8988T (cell line): ENCODE measurements around the gene SCRT2.
"Not testable (repeated sequence)": the region's sequence is repeated elsewhere in the genome, so short reads cannot be mapped to it uniquely, and the experiment has no call there.

Experiments used
- DNase-seq: peaks from one replicate; pipeline ENCODE4 v3.0.0; 2011

Gene SCRT2

DNA sequence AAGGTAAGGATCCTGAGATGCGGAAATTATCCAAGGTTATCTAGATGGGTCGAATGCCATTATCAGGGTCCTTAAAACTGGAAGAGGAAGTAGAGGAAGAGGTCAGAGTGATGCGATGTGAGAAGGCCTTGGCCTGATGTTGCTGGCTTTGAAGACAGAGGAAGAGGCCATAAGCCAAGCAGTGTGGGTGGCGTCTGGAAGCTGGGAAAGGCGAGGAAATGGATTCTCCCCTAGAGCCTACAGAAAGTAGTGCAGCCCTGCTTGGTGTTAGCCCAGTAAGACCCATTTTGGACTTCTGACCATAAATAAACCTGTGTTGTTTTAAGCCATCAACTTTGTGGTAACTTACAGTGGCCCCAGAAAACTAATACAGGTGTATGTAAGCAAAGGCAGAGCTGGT lies 24.6 kb downstream of the SCRT2 start:
- no peak for DNase-seq

- DNase-seq, result no peak
Measured at GRCh38 chr20:650281-650680, 25.3 kb downstream of the SCRT2 start.

- DNase-seq, result no peak
Measured at GRCh38 chr20:647479-648019, 28.1 kb downstream of the SCRT2 start.

DNA sequence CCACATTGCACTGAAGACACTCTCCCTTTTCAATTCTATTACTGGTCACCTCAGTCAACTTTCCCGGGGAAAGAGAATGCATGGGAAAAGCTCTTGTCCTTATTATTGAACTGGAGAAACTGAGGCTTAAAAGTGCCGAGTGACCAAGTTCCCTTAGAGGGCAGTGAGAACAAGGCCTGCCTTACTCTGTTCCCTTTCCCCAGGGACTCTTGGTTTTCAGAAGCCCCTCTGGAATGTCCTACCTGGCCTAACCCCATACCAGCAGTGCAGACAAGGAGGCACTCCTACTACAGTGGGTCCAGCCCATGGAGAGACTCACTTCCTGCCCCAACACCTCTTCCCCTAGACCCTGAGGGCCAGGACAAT lies 28.8 kb downstream of the SCRT2 start:
- no peak for DNase-seq

- DNase-seq, result no peak
Measured at GRCh38 chr20:646107-646867, 29.3 kb downstream of the SCRT2 start.

GRCh38 chr20:645318-646106 lies 30.1 kb downstream of the SCRT2 start:
- DNase-seq, result peak; percentile 97

DNA sequence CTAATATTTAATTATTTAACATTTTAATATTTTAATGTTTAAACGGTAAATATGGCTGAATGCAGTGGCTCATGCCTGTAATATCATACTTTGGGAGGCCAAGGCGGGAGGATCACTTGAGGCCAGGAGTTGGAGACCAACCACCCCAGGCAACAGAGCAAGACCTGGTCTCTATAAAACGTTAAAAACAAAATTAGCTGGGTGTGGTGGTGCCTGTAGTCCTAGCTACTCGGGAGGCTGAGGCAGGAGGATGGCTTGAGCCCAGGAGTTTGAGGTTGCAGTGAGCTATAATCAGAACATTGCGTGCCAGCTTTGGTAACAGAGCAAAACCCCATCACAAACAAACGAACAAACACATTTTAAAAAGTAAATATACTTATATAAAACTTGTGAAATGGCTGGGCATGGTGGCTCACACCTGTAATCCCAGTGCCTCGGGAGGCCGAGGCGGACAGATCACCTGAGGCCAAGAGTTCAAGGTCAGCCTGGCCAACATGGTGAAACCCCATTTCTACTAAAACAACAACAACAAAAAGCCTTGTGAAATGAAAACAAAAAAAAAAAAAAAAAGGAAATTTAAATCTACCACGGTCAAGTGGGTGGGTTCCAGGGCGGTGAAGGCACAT lies 30.8 kb downstream of the SCRT2 start:
- no peak for DNase-seq

- DNase-seq, result no peak
Measured at GRCh38 chr20:642398-643174, 33.0 kb downstream of the SCRT2 start.

DNA sequence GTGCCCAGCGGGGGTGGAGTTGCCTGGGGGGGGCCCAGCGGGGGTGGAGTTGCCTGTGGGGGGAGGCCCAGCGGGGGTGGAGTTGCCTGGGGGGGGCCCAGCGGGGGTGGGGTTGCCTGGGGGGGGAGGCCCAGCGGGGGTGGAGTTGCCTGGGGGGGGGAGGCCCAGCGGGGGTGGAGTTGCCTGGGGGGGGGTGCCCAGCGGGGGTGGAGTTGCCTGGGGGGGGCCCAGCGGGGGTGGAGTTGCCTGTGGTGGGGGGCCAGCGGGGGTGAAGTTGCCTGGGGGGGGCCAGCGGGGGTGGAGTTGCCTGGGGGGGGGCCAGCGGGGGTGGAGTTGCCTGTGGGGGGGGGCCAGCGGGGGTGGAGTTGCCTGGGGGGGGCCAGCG lies 33.6 kb downstream of the SCRT2 start:
- DNase-seq, result not testable (repeated sequence)

DNA sequence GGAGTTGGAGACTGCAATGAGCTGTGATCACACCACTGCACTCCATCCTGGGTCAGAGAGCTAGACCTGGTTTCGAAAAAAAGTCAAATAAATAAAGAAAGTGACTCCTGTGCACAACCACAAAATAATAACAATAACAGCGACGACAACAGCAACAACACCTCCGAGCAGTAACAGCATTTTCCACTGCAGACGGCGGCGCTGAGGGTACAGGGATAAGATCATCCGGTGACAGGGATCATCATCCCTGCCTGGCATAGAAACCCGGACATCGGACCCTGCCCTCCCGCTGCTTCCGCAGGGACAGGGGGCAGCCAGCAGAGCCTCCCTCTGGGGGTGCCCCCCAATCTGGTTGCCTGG lies 34.1 kb downstream of the SCRT2 start:
- DNase-seq, result peak; percentile 69

DNA sequence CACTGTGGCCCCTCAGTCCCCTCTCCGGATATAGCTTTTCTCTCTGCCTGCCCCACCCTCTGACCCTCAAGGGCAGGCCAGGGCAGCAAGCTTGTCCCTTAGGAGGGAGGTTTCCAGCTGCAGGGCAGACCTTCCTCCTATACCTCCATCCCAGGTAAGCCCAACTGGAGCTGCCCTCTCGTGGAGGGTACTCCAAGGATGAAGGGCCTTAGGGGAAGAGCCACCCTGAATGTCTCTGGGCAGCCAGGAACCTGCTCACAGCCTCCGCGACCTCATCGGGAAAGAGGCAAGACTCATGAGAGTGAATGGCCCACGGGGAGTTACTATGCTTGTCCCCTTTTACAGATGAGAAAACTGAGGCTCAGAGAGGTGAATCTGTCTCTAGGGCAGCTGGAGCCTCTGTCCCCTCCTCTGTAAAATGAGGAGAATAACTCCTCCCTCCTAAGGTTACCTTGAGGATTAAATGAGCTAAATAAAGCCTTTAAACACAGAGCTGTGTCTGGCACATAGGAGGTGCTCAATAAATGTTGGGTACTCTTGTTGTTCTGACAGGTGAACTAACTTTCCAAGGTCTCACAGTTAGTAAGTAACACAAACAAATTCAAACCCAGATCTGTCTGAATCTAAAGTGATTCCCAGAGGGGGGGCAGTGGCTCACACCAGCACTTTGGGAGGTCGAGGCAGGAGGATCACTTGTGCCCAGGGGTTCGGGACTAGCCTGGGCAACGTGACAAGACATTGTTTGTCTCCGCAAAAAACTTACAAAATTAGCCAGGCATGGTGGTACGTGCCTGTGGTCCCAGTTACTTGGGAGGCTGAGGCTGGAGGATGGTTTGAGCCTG lies 34.7 kb downstream of the SCRT2 start:
- no peak for DNase-seq

- DNase-seq, result no peak
Measured at GRCh38 chr20:638579-638978, 37.0 kb downstream of the SCRT2 start.

DNA sequence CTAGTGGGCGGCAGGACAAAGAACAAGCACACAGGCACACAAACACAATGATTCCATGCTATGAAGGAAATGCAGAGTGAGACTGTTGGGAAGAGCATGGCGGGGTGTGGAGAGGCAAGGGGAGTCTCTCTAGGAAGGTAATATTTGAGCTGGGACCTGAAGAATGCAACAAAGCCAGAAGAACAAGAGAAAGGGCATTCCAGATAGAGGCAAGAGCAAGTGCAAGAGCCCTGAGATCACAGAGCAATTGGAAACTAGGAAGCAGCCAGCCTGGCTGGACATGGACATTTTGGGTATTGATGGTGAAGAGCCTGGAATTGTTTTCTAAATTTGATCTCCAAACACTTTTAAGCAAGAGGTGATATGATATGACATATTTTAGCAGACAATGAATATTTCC lies 38.0 kb downstream of the SCRT2 start:
- no peak for DNase-seq

- no peak for DNase-seq
Measured at GRCh38 chr20:635893-636338, 39.7 kb downstream of the SCRT2 start.

DNA sequence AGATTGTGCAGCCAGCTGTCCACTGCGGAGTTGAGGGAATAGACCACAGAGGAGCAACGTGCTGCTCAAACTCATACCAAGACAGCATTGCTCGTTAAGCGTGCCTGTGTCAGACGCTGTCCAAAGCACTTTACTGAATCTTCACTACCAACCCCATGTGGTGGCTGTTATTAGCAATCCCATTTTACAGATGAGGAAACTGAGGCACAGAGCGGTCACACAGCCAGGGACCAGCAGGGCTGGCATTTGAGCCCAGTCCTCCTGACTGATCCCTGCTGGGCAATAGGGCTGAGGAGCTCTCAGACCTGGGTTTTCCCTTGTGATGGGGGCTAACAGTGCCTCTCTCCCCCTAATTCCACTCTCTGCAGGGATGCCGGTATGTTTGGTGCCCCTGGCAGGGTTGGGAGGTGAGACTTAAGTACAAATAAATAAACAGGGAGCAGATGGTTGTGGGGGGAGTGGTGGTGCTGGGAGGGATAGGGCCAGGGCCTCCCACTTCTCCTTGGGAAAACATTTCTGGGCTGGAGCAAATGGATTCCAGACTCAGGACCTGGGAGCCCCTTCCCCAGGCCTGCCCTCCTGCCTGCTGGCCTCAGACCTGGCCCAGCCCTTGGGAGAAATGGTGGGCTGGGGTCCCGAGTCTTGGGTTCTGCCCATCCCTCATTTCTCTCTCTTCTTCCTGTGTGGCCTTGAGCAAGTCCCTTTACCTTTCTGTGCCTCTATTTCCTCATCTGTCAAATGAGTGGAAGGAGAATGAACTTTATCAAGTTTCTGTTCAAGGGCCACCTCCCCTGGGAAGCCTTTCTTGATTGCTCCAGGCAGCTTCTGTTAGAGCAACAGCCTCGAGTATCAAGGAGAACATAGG lies 40.3 kb downstream of the SCRT2 start:
- no peak for DNase-seq

DNA sequence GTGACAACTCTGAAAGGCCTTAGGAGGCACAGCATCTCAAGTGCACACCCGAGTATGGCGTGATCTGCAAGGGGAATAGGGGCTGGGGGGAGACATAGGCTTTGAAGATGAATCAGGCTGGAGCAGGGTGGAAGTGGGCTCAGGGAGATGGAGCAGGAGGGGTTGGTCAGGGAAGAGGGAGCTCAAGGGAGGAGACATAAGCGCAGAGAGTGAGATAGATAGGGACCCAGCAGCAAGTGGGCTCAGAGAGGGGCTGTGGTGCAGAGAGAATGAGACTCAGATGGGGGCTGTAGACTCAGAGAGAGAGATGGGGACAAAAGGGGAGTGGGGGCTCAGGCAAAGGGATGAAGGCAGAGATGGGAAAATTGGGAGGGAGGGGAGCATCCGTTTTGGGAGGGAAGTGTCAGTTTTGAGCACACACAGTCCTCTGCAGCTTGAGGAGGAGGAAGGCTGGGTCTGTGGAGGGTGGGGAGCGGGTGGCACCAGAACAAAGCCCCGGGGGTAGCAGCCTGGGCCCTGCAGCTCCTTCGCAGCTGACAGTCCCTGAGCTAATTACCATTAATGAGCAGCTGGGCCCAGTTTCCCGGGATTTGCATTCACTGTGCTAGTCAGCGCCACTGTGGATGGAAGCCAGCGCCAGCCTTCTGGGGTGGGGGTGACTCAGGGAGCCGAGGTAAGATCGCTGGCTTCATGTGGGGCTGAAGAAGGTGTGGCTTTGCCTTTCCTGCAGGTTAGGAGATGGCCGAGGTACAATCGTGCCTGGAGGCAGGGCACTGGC lies 41.3 kb downstream of the SCRT2 start:
- no peak for DNase-seq

DNA sequence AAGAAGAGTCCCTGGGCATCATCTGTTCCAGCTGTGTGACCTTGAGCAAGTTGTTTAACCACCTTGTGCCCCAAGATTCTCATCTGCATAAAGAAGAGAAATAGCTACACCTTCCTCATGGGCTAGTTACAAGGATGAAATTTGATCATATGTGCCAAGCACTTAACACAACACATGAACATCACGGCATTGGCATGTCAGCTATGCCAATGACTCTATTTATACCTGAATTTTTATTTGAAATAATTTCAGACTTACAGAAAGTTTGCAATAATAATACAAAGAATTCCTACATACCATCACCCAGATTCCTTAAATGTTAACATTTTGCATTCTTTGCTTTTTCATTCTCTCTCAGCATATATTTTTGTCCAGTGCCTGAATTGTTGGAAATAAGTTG lies 44.5 kb downstream of the SCRT2 start:
- DNase-seq, result no peak

GRCh38 chr20:626579-626978 lies 49.0 kb downstream of the SCRT2 start:
- DNase-seq, result no peak

DNA sequence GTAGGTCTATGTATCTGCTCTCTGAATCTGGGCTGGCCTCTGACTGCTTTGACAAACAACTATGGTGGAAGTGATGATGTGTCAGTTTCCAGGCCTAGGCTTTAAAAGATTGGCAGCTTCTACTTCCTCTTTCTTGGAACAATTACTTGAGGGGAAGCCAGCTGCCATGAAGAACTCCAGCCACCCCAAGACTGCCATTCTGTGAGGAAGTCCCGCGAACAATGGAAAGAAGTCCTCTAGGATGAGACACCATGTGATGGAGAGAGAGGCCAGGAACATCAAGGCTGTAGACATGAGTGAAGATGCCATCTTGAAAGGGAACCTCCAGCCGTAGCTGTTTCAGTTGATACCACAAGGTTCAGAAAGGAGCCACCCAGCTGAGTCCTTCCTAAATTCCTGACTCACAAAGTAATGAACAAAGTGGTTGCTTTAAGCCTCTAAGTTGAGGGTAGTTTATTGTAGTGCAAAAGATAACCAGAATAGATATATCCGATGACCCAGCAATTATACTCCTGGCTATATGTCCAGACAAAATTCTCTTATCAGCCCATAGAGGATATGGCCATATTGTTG lies 50.2 kb downstream of the SCRT2 start:
- DNase-seq, result no peak

DNA sequence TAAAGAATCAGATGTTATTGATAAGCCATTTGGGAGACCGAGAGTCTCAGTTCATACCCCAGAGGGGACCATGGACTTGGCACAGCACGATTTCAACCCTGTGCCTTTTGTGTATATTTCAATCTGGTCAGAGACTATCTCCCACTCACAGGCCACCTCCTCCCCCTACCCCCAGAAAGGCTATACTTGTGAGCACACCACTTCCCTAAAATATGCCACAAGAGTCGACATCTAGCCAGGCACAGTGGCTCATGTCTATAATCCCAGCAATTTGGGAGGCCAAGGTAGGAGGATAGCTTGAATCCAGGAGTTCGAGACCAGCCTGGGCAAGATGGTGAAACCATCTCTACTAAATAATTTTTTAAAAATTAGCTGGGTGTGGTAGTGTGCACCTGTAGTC lies 51.9 kb downstream of the SCRT2 start:
- no peak for DNase-seq
